PFSK-1 (cell line): Measurements from ENCODE around the gene STIM1.

Experiments
- POLR2AphosphoS5 ChIP-seq: IDR thresholded peaks from 2 replicates; pipeline ENCODE4 v1.6.1; 2012; ENCODE audit warnings: low read depth, mild to moderate bottlenecking, control low read depth, low read length, moderate library complexity
- TF ChIP-seq, protein P1 (sequence below), 2 experiments: IDR thresholded peaks; 2 replicates each; pipeline versions ENCODE4 v1.6.1 to v1.8.0; 2011 to 2012; ENCODE audit warnings: low read depth in 2 of 2, low read length in 2 of 2, control low read depth in 1 of 2, inconsistent platforms in 1 of 2, mild to moderate bottlenecking in 1 of 2, moderate library complexity in 1 of 2; ENCODE audit not compliant: insufficient read depth in 1 of 2

- TF ChIP-seq POLR2AphosphoS5, result no peak
- TF ChIP-seq, protein P1, sequence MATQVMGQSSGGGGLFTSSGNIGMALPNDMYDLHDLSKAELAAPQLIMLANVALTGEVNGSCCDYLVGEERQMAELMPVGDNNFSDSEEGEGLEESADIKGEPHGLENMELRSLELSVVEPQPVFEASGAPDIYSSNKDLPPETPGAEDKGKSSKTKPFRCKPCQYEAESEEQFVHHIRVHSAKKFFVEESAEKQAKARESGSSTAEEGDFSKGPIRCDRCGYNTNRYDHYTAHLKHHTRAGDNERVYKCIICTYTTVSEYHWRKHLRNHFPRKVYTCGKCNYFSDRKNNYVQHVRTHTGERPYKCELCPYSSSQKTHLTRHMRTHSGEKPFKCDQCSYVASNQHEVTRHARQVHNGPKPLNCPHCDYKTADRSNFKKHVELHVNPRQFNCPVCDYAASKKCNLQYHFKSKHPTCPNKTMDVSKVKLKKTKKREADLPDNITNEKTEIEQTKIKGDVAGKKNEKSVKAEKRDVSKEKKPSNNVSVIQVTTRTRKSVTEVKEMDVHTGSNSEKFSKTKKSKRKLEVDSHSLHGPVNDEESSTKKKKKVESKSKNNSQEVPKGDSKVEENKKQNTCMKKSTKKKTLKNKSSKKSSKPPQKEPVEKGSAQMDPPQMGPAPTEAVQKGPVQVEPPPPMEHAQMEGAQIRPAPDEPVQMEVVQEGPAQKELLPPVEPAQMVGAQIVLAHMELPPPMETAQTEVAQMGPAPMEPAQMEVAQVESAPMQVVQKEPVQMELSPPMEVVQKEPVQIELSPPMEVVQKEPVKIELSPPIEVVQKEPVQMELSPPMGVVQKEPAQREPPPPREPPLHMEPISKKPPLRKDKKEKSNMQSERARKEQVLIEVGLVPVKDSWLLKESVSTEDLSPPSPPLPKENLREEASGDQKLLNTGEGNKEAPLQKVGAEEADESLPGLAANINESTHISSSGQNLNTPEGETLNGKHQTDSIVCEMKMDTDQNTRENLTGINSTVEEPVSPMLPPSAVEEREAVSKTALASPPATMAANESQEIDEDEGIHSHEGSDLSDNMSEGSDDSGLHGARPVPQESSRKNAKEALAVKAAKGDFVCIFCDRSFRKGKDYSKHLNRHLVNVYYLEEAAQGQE (IDR thresholded peaks at IDR 0.05; ENCODE audit: insufficient read depth in 1 of 2, low read depth in 2 of 2, low read length in 2 of 2), result no peak
These were observed 269.7 kb downstream of the STIM1 start for GRCh38 chr11:4125141-4125540.
